Measurements from ENCODE around the gene SLC12A8.

Gene SLC12A8

GRCh38 chr3:125214738-125215137, 2.2 kb upstream of the SLC12A8 start:
- Histone ChIP-seq H3K36me3 (ENCODE audit: control insufficient read depth, insufficient read depth, low read length, severe bottlenecking) (no peaks in the 10 kb centered on the region), H3K9me3 (ENCODE audit: control insufficient read depth, low read length) (no peaks in the 10 kb centered on the region), H3K4me3 (ENCODE audit: low read length) (no peak overlapping the region), H3K9ac (ENCODE audit: low read length) (no peak overlapping the region), H3K4me1 (ENCODE audit: control insufficient read depth, insufficient read depth, low read length) (no peaks in the 10 kb centered on the region), H3K27me3 (replicated peaks; ENCODE audit: control insufficient read depth, insufficient read depth, low read length) (peaks cover 9% of the 10 kb centered on the region)
- DNase-seq (ENCODE audit: low read depth): no peak

- peak; percentile 64 for DNase-seq (ENCODE audit: low read depth)
- Histone ChIP-seq H3K9me3 (ENCODE audit: control insufficient read depth, low read length) (no peaks in the 10 kb centered on the region), H3K9ac (ENCODE audit: low read length) (no peak overlapping the region), H3K27me3 (replicated peaks; ENCODE audit: control insufficient read depth, insufficient read depth, low read length) (peaks cover 9% of the 10 kb centered on the region), H3K4me1 (ENCODE audit: control insufficient read depth, insufficient read depth, low read length) (no peaks in the 10 kb centered on the region), H3K4me3 (ENCODE audit: low read length) (no peak overlapping the region), H3K36me3 (ENCODE audit: control insufficient read depth, insufficient read depth, low read length, severe bottlenecking) (no peaks in the 10 kb centered on the region)
Observed at GRCh38 chr3:125213946-125214542, 1.5 kb upstream of the SLC12A8 start.

DNA sequence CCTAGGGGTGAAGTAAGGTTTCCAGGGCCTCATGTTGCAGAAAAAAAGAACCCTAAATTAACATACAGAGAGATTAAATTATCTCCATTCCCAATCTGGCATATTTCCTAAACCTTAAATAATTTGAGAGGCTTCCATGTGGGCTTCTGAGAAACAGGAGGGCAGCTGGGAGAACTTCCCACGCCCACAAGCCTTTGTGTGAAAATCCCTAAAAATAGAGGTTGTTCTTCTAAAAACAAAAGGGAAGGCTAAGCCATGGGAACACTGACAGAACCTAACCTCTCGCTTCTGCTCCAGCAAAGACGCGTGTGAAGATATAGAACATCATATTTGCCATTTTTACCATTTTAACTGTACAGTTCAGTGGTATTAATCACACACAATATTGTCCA, 812 bp upstream of the SLC12A8 start:
- H3K4me3 ChIP-seq (ENCODE audit: low read length): no peak overlapping the region
- H3K4me1 ChIP-seq (ENCODE audit: control insufficient read depth, insufficient read depth, low read length): no peaks in the 10 kb centered on the region
- no peak for DNase-seq (ENCODE audit: low read depth)
- no peaks in the 10 kb centered on the region for H3K36me3 ChIP-seq (ENCODE audit: control insufficient read depth, insufficient read depth, low read length, severe bottlenecking)
- H3K27me3 ChIP-seq (replicated peaks; ENCODE audit: control insufficient read depth, insufficient read depth, low read length): peaks cover 9% of the 10 kb centered on the region
- H3K9ac ChIP-seq (ENCODE audit: low read length): no peak overlapping the region
- H3K9me3 ChIP-seq (ENCODE audit: control insufficient read depth, low read length): no peaks in the 10 kb centered on the region

DNA sequence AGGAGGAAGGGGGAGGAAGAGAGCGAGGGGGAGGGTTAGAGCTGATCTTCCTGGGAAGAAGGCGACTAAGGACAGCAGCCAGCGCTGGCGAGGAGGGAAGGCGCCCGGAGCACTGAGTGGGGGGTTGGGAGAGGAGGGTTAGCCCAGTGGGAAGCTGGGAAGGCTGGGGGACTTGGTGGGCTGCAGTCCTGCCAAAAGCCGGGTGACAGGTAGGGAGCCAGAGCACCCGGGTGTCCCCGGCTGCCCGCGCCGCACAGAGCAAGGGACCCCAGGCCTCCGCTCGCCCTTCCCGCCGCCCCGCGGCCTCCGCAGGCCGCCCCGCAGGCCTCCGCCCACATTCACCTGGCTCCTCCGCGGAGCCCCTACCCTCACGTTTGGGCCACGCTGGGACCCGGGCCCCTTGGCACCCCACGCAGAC, 448 bp downstream of the SLC12A8 start:
- H3K27me3 ChIP-seq (replicated peaks; ENCODE audit: control insufficient read depth, insufficient read depth, low read length): peaks cover 9% of the 10 kb centered on the region
- no peaks in the 10 kb centered on the region for H3K9me3 ChIP-seq (ENCODE audit: control insufficient read depth, low read length)
- peak overlapping the region; percentile 70 for H3K4me3 ChIP-seq (ENCODE audit: low read length)
- H3K36me3 ChIP-seq (ENCODE audit: control insufficient read depth, insufficient read depth, low read length, severe bottlenecking): no peaks in the 10 kb centered on the region
- no peak for DNase-seq (ENCODE audit: low read depth)
- H3K9ac ChIP-seq (ENCODE audit: low read length): no peak overlapping the region
- no peaks in the 10 kb centered on the region for H3K4me1 ChIP-seq (ENCODE audit: control insufficient read depth, insufficient read depth, low read length)

GRCh38 chr3:125211523-125212090, 941 bp downstream of the SLC12A8 start:
- Histone ChIP-seq H3K4me1 (ENCODE audit: control insufficient read depth, insufficient read depth, low read length) (no peaks in the 10 kb centered on the region), H3K27me3 (replicated peaks; ENCODE audit: control insufficient read depth, insufficient read depth, low read length) (peaks cover 9% of the 10 kb centered on the region), H3K4me3 (ENCODE audit: low read length) (peak overlapping the region; percentile 70), H3K9ac (ENCODE audit: low read length) (no peak overlapping the region), H3K36me3 (ENCODE audit: control insufficient read depth, insufficient read depth, low read length, severe bottlenecking) (no peaks in the 10 kb centered on the region), H3K9me3 (ENCODE audit: control insufficient read depth, low read length) (no peaks in the 10 kb centered on the region)
- DNase-seq (ENCODE audit: low read depth): no peak

GRCh38 chr3:125207949-125208568, 4.5 kb downstream of the SLC12A8 start:
- H3K27me3 ChIP-seq (replicated peaks; ENCODE audit: control insufficient read depth, insufficient read depth, low read length): peaks cover 4% of the 10 kb centered on the region
- no peak overlapping the region for H3K4me3 ChIP-seq (ENCODE audit: low read length)
- no peaks in the 10 kb centered on the region for H3K36me3 ChIP-seq (ENCODE audit: control insufficient read depth, insufficient read depth, low read length, severe bottlenecking)
- H3K4me1 ChIP-seq (ENCODE audit: control insufficient read depth, insufficient read depth, low read length): no peaks in the 10 kb centered on the region
- H3K9ac ChIP-seq (ENCODE audit: low read length): no peak overlapping the region
- H3K9me3 ChIP-seq (ENCODE audit: control insufficient read depth, low read length): no peaks in the 10 kb centered on the region
- no peak for DNase-seq (ENCODE audit: low read depth)

GRCh38 chr3:125207507-125207906, 5.0 kb downstream of the SLC12A8 start:
- Histone ChIP-seq H3K4me3 (ENCODE audit: low read length) (no peak overlapping the region), H3K27me3 (replicated peaks; ENCODE audit: control insufficient read depth, insufficient read depth, low read length) (no peaks in the 10 kb centered on the region), H3K9ac (ENCODE audit: low read length) (no peak overlapping the region), H3K36me3 (ENCODE audit: control insufficient read depth, insufficient read depth, low read length, severe bottlenecking) (no peaks in the 10 kb centered on the region), H3K9me3 (ENCODE audit: control insufficient read depth, low read length) (no peaks in the 10 kb centered on the region), H3K4me1 (ENCODE audit: control insufficient read depth, insufficient read depth, low read length) (no peaks in the 10 kb centered on the region)
- DNase-seq (ENCODE audit: low read depth): no peak

DNA sequence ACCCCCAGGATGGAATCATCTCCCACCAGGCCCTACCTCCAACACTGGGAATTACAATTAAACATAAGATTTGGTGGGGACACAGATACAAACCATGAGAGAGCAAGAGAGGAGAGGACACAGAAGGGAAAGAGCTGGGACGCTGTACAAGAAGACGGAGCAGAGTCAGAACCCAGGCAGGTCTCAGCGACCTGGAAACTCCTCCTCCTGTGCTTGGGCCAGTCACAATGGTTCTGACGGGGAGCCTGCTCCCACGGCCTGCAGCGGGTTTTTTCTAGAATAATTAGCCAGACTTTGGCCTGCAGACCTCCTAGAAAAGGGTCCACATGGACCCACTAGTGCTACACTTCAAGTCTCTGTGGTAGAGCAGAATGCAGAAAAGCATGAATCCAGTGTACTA, 5.6 kb downstream of the SLC12A8 start:
- Histone ChIP-seq H3K36me3 (ENCODE audit: control insufficient read depth, insufficient read depth, low read length, severe bottlenecking) (no peaks in the 10 kb centered on the region), H3K9me3 (ENCODE audit: control insufficient read depth, low read length) (no peaks in the 10 kb centered on the region), H3K4me3 (ENCODE audit: low read length) (no peak overlapping the region), H3K9ac (ENCODE audit: low read length) (no peak overlapping the region), H3K4me1 (ENCODE audit: control insufficient read depth, insufficient read depth, low read length) (no peaks in the 10 kb centered on the region), H3K27me3 (replicated peaks; ENCODE audit: control insufficient read depth, insufficient read depth, low read length) (no peaks in the 10 kb centered on the region)
- DNase-seq (ENCODE audit: low read depth): no peak

DNA sequence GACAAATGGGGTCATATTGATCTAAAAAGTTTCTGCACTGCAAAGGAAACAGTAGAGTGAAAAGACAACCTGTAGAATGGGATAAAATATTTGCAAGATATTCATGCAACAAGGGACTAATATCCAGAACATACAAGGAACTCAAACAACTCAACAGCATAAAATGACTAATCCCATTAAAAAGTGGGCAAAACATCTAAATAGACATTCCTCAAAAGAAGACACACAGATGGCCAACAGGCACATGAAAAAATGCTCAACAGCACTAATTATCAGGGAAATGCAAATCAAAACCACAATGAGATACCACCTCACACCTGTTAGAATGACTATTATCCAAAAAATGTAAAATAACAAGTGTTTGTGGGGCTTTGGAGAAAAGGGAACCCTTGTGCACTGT, 8.8 kb downstream of the SLC12A8 start:
- Histone ChIP-seq H3K9ac (ENCODE audit: low read length) (no peak overlapping the region), H3K4me3 (ENCODE audit: low read length) (no peak overlapping the region), H3K27me3 (replicated peaks; ENCODE audit: control insufficient read depth, insufficient read depth, low read length) (no peaks in the 10 kb centered on the region), H3K4me1 (ENCODE audit: control insufficient read depth, insufficient read depth, low read length) (no peaks in the 10 kb centered on the region), H3K36me3 (ENCODE audit: control insufficient read depth, insufficient read depth, low read length, severe bottlenecking) (no peaks in the 10 kb centered on the region), H3K9me3 (ENCODE audit: control insufficient read depth, low read length) (no peaks in the 10 kb centered on the region)
- no peak for DNase-seq (ENCODE audit: low read depth)

DNA sequence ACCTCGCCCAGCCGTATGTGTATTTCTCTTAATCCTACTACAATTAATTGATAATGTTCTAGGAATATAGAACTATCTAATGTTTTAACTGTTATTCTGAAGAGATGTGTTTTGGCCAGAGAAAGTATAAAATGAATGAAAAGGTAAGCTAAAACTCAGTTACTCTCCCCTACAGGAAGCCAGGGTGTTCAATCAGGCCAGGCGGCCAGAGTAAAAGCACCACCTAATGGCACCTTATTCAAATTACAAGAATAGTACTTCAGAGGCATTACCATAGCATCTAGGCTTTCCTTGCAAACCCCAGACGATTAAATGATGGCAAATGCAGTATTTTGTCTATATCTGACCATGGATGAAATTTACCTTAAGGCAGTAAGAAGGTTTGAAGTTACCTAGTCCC, 10.4 kb downstream of the SLC12A8 start:
- Histone ChIP-seq H3K27me3 (replicated peaks; ENCODE audit: control insufficient read depth, insufficient read depth, low read length) (no peaks in the 10 kb centered on the region), H3K36me3 (ENCODE audit: control insufficient read depth, insufficient read depth, low read length, severe bottlenecking) (no peaks in the 10 kb centered on the region), H3K9ac (ENCODE audit: low read length) (no peak overlapping the region), H3K9me3 (ENCODE audit: control insufficient read depth, low read length) (no peaks in the 10 kb centered on the region), H3K4me3 (ENCODE audit: low read length) (no peak overlapping the region), H3K4me1 (ENCODE audit: control insufficient read depth, insufficient read depth, low read length) (no peaks in the 10 kb centered on the region)
- DNase-seq (ENCODE audit: low read depth): no peak

GRCh38 chr3:125200731-125201139, 11.8 kb downstream of the SLC12A8 start:
- no peaks in the 10 kb centered on the region for H3K4me1 ChIP-seq (ENCODE audit: control insufficient read depth, insufficient read depth, low read length)
- H3K27me3 ChIP-seq (replicated peaks; ENCODE audit: control insufficient read depth, insufficient read depth, low read length): no peaks in the 10 kb centered on the region
- H3K36me3 ChIP-seq (ENCODE audit: control insufficient read depth, insufficient read depth, low read length, severe bottlenecking): no peaks in the 10 kb centered on the region

More at GRCh38 chr3:125200731-125201139, 11.8 kb downstream of the SLC12A8 start:
- no peak for DNase-seq (ENCODE audit: low read depth)
- H3K9me3 ChIP-seq (ENCODE audit: control insufficient read depth, low read length): no peaks in the 10 kb centered on the region
- no peak overlapping the region for H3K4me3 ChIP-seq (ENCODE audit: low read length)
- no peak overlapping the region for H3K9ac ChIP-seq (ENCODE audit: low read length)
